ENCODE data around the gene SLC2A9.

DNA sequence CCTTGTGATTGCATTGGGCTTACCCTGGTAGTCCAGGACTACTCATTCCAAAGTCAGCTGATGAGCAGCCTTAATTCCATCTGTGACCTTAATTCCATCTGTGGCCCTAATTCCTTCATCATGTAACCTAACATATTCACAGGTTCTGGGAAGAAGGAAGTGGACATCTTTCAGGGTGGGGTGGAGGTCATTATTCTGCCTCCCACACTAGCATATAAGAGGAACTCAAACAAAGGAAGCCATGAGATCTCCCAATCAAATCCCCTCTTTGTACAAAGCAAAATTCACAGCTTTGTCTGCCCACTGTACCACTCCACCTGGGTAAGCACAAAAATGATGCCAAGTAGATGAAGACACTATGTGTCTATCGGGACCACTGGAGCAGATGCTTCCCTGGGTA, 87.3 kb downstream of the SLC2A9 start:
- no peak for TF ChIP-seq KMT2A (CRISPR knock-in tag; IDR thresholded peaks at IDR 0.05)
- TF ChIP-seq BRCA1 (CRISPR knock-in tag; IDR thresholded peaks at IDR 0.05), result no peak
- TF ChIP-seq EZH2 (conservative IDR thresholded peaks at IDR 0.05; ENCODE audit: low read depth, low read length), result no peak
- no peak for TF ChIP-seq POLR2A (IDR thresholded peaks at IDR 0.05; ENCODE audit: insufficient read depth in 1 of 2, low read depth in 2 of 2, low read length in 2 of 2)
- TF ChIP-seq CTCF (CRISPR knock-in tag; IDR thresholded peaks at IDR 0.05), result no peak
- TF ChIP-seq, protein P1, sequence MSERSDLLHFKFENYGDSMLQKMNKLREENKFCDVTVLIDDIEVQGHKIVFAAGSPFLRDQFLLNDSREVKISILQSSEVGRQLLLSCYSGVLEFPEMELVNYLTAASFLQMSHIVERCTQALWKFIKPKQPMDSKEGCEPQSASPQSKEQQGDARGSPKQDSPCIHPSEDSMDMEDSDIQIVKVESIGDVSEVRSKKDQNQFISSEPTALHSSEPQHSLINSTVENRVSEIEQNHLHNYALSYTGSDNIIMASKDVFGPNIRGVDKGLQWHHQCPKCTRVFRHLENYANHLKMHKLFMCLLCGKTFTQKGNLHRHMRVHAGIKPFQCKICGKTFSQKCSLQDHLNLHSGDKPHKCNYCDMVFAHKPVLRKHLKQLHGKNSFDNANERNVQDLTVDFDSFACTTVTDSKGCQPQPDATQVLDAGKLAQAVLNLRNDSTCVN (CRISPR knock-in tag; IDR thresholded peaks at IDR 0.05; ENCODE audit: borderline replicate concordance), result no peak
- no peak for TF ChIP-seq SYNCRIP (IDR thresholded peaks at IDR 0.05; ENCODE audit: insufficient read depth, low read depth, low read length)
- no peak for TF ChIP-seq HCFC1 (IDR thresholded peaks at IDR 0.05; ENCODE audit: low read depth, low read length)

Data from HepG2 (cell line).